LNCaP clone FGC (cell line): Measurements from ENCODE around the gene GSTM5.
"Not testable (repeated sequence)": the region's sequence is repeated elsewhere in the genome, so short reads cannot be mapped to it uniquely, and the experiment has no call there.

Source experiments
- DNase-seq: peaks from one replicate; pipeline ENCODE4 v3.0.0-alpha.2; 2011; ENCODE audit warnings: low read depth
- H3K4me3 ChIP-seq: 2 replicates; pipeline ENCODE4 v1.5.1; 2011; ENCODE audit warnings: mild to moderate bottlenecking, low read depth, low read length, control low read depth
- CTCF ChIP-seq: IDR thresholded peaks from 2 replicates; pipeline ENCODE4 v1.5.1; 2012; ENCODE audit warnings: mild to moderate bottlenecking; ENCODE audit not compliant: control insufficient read depth, insufficient read depth; ENCODE audit errors: extremely low read depth

The GSTM5 gene

GRCh38 chr1:109711593-109712320 is at the start of gene GSTM5:
TSS of gene GSTM5 (plus strand) at chr1:109712251. CDS start at chr1:109712313, 62 bp downstream.
- DNase-seq, H3K4me3 ChIP-seq: not testable (repeated sequence)

- no peak for DNase-seq
- H3K4me3 ChIP-seq = no peak overlapping the region
- no peak for TF ChIP-seq CTCF
Observed at GRCh38 chr1:109664671-109665070, 47.4 kb upstream of the GSTM5 start.

GRCh38 chr1:109667452-109668122 is 44.5 kb upstream of the GSTM5 start, which contains the start of gene GSTM2:
TSS of gene GSTM2 (plus strand) at chr1:109668057. CDS start at chr1:109668116, 59 bp downstream.
- DNase-seq = no peak
- no peak within 1 kb of the TSS for H3K4me3 ChIP-seq
- TF ChIP-seq CTCF = no peak

GRCh38 chr1:109668123-109668775 is 43.8 kb upstream of the GSTM5 start:
- no peak overlapping the region for H3K4me3 ChIP-seq
- no peak for DNase-seq
- TF ChIP-seq CTCF = no peak

GRCh38 chr1:109669246-109669948 is 42.7 kb upstream of the GSTM5 start:
- DNase-seq = no peak
- H3K4me3 ChIP-seq = no peak overlapping the region
- TF ChIP-seq CTCF = no peak

GRCh38 chr1:109669949-109670302 is 42.1 kb upstream of the GSTM5 start:
- DNase-seq, H3K4me3 ChIP-seq: not testable (repeated sequence)

- no peak for TF ChIP-seq CTCF
- DNase-seq = no peak
- H3K4me3 ChIP-seq = no peak overlapping the region
Observed at GRCh38 chr1:109671067-109671466, 41.0 kb upstream of the GSTM5 start.

- not testable (repeated sequence) for DNase-seq, H3K4me3 ChIP-seq
Observed at GRCh38 chr1:109673861-109674260, 38.2 kb upstream of the GSTM5 start.

GRCh38 chr1:109676683-109677381 is 35.2 kb upstream of the GSTM5 start:
- DNase-seq, H3K4me3 ChIP-seq: not testable (repeated sequence)
